K562 (cell line): ENCODE data around the gene RNF168. TPM values are rescaled to one million over a fixed set of nuclear protein-coding genes. Genes with fewer than 3 reads are reported as not detected.

ENCODE experiments used
- FIP1L1 ChIP-seq: fragments of 200-400 bp; formaldehyde crosslinking; IDR thresholded peaks from 2 replicates; pipeline ENCODE4 v1.6.1; 2018; ENCODE audit warnings: mild to moderate bottlenecking, low read depth, low read length; ENCODE audit not compliant: poor library complexity, severe bottlenecking
- HCFC1 ChIP-seq: IDR thresholded peaks from 2 replicates; pipeline ENCODE4 v1.6.1; 2012; ENCODE audit warnings: low read depth, low read length, improper control_type of control experiment
- HDAC1 ChIP-seq, 2 experiments: fragments of 450-650 bp; IDR thresholded peaks; 2 replicates each; pipeline ENCODE4 v1.6.1; 2016 to 2017; ENCODE audit warnings: inconsistent platforms in 1 of 2, mild to moderate bottlenecking in 1 of 2, moderate library complexity in 1 of 2
- NR4A1 ChIP-seq, 2 experiments: fragments of 250-450 bp in 1 of 2; fragments of 450-650 bp in 1 of 2; sonication (Bioruptor Pico) in 1 of 2; IDR thresholded peaks; 2 replicates each; pipeline versions ENCODE4 v1.4.0 to v1.6.1; 2016 to 2020; ENCODE audit warnings: mild to moderate bottlenecking in 2 of 2, missing compliant biosample characterization in 1 of 2, missing genetic modification characterization in 1 of 2, moderate library complexity in 1 of 2
- SMC3 ChIP-seq: conservative IDR thresholded peaks from 2 replicates; pipeline ENCODE4 v1.6.1; 2011; ENCODE audit warnings: low read depth, low read length, improper control_type of control experiment; ENCODE audit not compliant: insufficient read depth
- STAG1 ChIP-seq: sonication (generic); formaldehyde crosslinking; IDR thresholded peaks from 2 replicates; pipeline ENCODE4 v1.5.0; 2020; ENCODE audit warnings: missing genetic modification reagents, borderline replicate concordance
- polyA plus RNA-seq, 8 experiments: library from polyadenylated mRNA; depleted of rRNA in 4 of 8; stranded (reverse) in 5 of 8; unstranded in 3 of 8; fragments of >200 nt; fragmentation: Nextera tagmentation in 2 of 8; fragmentation: Illumina TruSeq in 1 of 8; extraction: Ambion mirVana in 2 of 8; extraction: Trizol in 1 of 8; gene quantifications; 2 replicates each; pipeline versions ENCODE4 v1.2.1 to v1.2.3, GENCODE V29; 2011 to 2014; ENCODE audit warnings: inconsistent platforms in 1 of 8, missing spikeins in 1 of 8
- total RNA-seq, 7 experiments: library from RNA; depleted of rRNA in 6 of 7; stranded (reverse); fragments of >200 nt in 6 of 7; fragmentation: Illumina TruSeq in 2 of 7; extraction: Trizol in 2 of 7; gene quantifications; 2 replicates each; pipeline versions ENCODE4 v1.2.1 to v1.2.3, GENCODE V29; 2011 to 2021; ENCODE audit warnings: low replicate concordance in 1 of 7
- TF ChIP-seq, protein P1 (sequence below), 2 experiments: IDR thresholded peaks; 2 replicates each; pipeline ENCODE4 v1.6.1; 2012; ENCODE audit warnings: improper control_type of control experiment in 2 of 2, low read depth in 2 of 2, low read length in 2 of 2, borderline replicate concordance in 1 of 2
- TF ChIP-seq, protein P2 (sequence below): fragments of 250-450 bp; sonication (Bioruptor Pico); IDR thresholded peaks from 2 replicates; pipeline ENCODE4 v1.5.0; 2022; ENCODE audit warnings: mild to moderate bottlenecking
- TF ChIP-seq, protein P3 (sequence below), 3 experiments: fragments of 200-800 bp in 1 of 3; fragments of 250-450 bp in 1 of 3; fragments of 450-650 bp in 1 of 3; sonication (Bioruptor Pico) in 1 of 3; sonication (Bioruptor generic) in 1 of 3; formaldehyde crosslinking in 1 of 3; IDR thresholded peaks; 2 replicates each; pipeline versions ENCODE4 v1.6.1 to v1.8.0; 2016 to 2022; ENCODE audit warnings: mild to moderate bottlenecking in 2 of 3, missing genetic modification characterization in 2 of 3, missing compliant biosample characterization in 1 of 3, moderate library complexity in 1 of 3
- TF ChIP-seq, protein P4 (sequence below): fragments of 450-650 bp; formaldehyde crosslinking; IDR thresholded peaks from 2 replicates; pipeline ENCODE4 v1.4.0; 2022; ENCODE audit warnings: mild to moderate bottlenecking, moderate library complexity
- TF ChIP-seq, protein P5 (sequence below): sonication (generic); formaldehyde crosslinking; IDR thresholded peaks from 2 replicates; pipeline ENCODE4 v1.8.0; 2022; ENCODE audit warnings: missing genetic modification reagents, mild to moderate bottlenecking, moderate library complexity, borderline replicate concordance
- TF ChIP-seq, protein P6 (sequence below): sonication (generic); formaldehyde crosslinking; IDR thresholded peaks from 2 replicates; pipeline ENCODE4 v1.8.1; 2023; ENCODE audit warnings: mild to moderate bottlenecking, missing genetic modification reagents

The RNF168 gene
- total and polyA plus RNA-seq, 9 of the 15 experiments (the other 6 are each of a cell fraction or from before 2014, with no cell fraction given): 6.0 to 32.1 (median 16.6) TPM

DNA sequence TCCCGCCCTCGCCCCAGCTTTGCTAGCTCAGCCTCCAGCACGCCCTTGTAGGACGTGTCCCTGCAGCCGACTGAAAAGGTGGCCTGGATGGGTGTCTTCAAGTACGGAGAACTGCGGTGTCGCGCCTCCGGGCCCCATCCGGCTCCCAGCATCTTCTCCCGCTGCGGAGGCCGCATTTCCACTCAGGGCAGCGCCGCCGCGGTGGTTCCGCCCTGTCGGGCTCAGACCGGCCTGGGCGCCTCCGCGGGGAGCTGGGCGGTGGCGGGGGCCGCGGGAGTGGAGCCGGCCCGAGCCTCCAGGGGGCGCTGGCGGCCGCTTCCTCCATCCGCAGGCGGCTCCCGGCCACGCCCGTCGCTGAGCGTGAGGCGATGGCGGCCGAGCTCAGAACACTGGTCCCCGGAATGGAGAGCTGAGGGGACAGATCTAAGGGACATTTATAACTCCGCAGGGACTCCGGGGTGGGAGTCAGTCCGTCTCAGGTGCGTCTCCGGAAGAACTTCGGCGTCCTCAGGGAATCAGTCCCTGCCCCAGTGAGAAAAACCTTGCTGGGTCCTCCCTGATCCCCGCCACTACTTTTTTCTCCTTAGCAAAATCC lies 25.2 kb upstream of the RNF168 start (continued):
- TF ChIP-seq, protein P1, sequence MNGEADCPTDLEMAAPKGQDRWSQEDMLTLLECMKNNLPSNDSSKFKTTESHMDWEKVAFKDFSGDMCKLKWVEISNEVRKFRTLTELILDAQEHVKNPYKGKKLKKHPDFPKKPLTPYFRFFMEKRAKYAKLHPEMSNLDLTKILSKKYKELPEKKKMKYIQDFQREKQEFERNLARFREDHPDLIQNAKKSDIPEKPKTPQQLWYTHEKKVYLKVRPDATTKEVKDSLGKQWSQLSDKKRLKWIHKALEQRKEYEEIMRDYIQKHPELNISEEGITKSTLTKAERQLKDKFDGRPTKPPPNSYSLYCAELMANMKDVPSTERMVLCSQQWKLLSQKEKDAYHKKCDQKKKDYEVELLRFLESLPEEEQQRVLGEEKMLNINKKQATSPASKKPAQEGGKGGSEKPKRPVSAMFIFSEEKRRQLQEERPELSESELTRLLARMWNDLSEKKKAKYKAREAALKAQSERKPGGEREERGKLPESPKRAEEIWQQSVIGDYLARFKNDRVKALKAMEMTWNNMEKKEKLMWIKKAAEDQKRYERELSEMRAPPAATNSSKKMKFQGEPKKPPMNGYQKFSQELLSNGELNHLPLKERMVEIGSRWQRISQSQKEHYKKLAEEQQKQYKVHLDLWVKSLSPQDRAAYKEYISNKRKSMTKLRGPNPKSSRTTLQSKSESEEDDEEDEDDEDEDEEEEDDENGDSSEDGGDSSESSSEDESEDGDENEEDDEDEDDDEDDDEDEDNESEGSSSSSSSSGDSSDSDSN (IDR thresholded peaks at IDR 0.05; ENCODE audit: borderline replicate concordance in 1 of 2, low read depth in 2 of 2, low read length in 2 of 2): no peak; a peak in 1 of 4 replicates
- TF ChIP-seq, protein P2, sequence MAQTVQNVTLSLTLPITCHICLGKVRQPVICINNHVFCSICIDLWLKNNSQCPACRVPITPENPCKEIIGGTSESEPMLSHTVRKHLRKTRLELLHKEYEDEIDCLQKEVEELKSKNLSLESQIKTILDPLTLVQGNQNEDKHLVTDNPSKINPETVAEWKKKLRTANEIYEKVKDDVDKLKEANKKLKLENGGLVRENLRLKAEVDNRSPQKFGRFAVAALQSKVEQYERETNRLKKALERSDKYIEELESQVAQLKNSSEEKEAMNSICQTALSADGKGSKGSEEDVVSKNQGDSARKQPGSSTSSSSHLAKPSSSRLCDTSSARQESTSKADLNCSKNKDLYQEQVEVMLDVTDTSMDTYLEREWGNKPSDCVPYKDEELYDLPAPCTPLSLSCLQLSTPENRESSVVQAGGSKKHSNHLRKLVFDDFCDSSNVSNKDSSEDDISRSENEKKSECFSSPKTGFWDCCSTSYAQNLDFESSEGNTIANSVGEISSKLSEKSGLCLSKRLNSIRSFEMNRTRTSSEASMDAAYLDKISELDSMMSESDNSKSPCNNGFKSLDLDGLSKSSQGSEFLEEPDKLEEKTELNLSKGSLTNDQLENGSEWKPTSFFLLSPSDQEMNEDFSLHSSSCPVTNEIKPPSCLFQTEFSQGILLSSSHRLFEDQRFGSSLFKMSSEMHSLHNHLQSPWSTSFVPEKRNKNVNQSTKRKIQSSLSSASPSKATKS (CRISPR knock-in tag): no peak
- TF ChIP-seq HCFC1 (0 out of 2 replicates have a peak, but pooled peaks have one; percentile 22), FIP1L1 (peak; percentile 69), STAG1 (CRISPR knock-in tag) (peak; percentile 93), HDAC1 (IDR thresholded peaks at IDR 0.05) (0 out of 4 replicates have a peak, but pooled peaks of 1 of the 2 experiments have one; percentile 59), NR4A1 (CRISPR knock-in tag; IDR thresholded peaks at IDR 0.05) (no peak), NR4A1 (tag; IDR thresholded peaks at IDR 0.05) (0 out of 2 replicates have a peak, but pooled peaks have one; percentile 29), SMC3 (peak; percentile 35; the same call in 1 of the 2 replicates)
- TF ChIP-seq, protein P3, sequence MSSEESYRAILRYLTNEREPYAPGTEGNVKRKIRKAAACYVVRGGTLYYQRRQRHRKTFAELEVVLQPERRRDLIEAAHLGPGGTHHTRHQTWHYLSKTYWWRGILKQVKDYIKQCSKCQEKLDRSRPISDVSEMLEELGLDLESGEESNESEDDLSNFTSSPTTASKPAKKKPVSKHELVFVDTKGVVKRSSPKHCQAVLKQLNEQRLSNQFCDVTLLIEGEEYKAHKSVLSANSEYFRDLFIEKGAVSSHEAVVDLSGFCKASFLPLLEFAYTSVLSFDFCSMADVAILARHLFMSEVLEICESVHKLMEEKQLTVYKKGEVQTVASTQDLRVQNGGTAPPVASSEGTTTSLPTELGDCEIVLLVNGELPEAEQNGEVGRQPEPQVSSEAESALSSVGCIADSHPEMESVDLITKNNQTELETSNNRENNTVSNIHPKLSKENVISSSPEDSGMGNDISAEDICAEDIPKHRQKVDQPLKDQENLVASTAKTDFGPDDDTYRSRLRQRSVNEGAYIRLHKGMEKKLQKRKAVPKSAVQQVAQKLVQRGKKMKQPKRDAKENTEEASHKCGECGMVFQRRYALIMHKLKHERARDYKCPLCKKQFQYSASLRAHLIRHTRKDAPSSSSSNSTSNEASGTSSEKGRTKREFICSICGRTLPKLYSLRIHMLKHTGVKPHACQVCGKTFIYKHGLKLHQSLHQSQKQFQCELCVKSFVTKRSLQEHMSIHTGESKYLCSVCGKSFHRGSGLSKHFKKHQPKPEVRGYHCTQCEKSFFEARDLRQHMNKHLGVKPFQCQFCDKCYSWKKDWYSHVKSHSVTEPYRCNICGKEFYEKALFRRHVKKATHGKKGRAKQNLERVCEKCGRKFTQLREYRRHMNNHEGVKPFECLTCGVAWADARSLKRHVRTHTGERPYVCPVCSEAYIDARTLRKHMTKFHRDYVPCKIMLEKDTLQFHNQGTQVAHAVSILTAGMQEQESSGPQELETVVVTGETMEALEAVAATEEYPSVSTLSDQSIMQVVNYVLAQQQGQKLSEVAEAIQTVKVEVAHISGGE (CRISPR knock-in tag; IDR thresholded peaks at IDR 0.05): 0 out of 6 replicates have a peak, but pooled peaks of 1 of the 3 experiments have one; percentile 33
- TF ChIP-seq, protein P4, sequence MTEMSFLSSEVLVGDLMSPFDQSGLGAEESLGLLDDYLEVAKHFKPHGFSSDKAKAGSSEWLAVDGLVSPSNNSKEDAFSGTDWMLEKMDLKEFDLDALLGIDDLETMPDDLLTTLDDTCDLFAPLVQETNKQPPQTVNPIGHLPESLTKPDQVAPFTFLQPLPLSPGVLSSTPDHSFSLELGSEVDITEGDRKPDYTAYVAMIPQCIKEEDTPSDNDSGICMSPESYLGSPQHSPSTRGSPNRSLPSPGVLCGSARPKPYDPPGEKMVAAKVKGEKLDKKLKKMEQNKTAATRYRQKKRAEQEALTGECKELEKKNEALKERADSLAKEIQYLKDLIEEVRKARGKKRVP (CRISPR knock-in tag): no peak
- TF ChIP-seq, protein P5, sequence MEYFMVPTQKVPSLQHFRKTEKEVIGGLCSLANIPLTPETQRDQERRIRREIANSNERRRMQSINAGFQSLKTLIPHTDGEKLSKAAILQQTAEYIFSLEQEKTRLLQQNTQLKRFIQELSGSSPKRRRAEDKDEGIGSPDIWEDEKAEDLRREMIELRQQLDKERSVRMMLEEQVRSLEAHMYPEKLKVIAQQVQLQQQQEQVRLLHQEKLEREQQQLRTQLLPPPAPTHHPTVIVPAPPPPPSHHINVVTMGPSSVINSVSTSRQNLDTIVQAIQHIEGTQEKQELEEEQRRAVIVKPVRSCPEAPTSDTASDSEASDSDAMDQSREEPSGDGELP (CRISPR knock-in tag): peak; percentile 57
- TF ChIP-seq, protein P6, sequence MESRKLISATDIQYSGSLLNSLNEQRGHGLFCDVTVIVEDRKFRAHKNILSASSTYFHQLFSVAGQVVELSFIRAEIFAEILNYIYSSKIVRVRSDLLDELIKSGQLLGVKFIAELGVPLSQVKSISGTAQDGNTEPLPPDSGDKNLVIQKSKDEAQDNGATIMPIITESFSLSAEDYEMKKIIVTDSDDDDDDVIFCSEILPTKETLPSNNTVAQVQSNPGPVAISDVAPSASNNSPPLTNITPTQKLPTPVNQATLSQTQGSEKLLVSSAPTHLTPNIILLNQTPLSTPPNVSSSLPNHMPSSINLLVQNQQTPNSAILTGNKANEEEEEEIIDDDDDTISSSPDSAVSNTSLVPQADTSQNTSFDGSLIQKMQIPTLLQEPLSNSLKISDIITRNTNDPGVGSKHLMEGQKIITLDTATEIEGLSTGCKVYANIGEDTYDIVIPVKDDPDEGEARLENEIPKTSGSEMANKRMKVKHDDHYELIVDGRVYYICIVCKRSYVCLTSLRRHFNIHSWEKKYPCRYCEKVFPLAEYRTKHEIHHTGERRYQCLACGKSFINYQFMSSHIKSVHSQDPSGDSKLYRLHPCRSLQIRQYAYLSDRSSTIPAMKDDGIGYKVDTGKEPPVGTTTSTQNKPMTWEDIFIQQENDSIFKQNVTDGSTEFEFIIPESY (CRISPR knock-in tag): peak; percentile 66; the same call in 1 of the 2 replicates
